ENCODE results near the gene CRP.
"Not testable (repeated sequence)": the region's sequence is repeated elsewhere in the genome, so short reads cannot be mapped to it uniquely, and the experiment has no call there.

Gene CRP, protein sequence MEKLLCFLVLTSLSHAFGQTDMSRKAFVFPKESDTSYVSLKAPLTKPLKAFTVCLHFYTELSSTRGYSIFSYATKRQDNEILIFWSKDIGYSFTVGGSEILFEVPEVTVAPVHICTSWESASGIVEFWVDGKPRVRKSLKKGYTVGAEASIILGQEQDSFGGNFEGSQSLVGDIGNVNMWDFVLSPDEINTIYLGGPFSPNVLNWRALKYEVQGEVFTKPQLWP

DNA sequence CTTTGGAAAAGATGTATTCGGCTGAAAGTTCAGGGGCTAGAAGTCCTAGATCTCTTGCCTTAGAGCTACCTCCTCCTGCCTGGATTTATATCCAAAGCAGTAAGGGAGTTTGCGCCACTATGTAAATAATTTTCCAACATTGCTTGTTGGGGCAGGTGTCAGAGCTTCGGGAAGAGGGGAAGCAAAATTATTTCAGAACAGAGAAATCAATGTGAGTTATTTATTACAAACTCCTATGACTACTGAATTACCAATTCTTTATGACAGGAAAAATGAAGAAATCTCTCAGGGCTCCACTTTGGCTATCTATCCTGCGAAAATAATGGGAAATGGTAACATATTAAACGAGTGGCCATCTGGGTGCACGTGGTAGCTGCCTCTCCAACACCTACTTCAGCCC is at the start of gene CRP:
Gene CRP (minus strand): TSS at position 61 of the 400 bp plus-strand sequence. CDS start 104 bp downstream, outside the sequence.
- DNase-seq (ENCODE audit: low read depth in 2 of 3, low spot score in 2 of 3) = no peak

DNA sequence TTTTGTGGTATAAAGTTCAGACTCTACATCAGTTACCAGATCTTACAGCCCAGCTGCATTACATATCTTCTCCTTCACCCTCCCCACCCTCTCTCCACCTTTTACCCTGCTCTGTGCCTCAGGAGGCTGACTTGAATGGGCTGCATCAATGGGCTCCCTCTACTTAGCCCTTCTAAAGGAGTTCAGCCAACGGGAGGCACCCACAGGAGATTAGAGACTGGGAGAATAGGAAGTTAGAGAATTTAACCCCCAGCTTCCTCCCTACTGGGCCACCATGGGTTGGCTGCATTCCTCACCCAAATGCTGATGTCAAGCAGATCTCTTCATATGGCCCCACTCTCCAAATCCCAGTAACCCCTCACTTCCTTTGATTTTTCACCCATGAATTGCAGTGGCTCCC is 49.3 kb upstream of the CRP start:
- no peak for DNase-seq (ENCODE audit: low read depth in 2 of 3, low spot score in 2 of 3)

DNA sequence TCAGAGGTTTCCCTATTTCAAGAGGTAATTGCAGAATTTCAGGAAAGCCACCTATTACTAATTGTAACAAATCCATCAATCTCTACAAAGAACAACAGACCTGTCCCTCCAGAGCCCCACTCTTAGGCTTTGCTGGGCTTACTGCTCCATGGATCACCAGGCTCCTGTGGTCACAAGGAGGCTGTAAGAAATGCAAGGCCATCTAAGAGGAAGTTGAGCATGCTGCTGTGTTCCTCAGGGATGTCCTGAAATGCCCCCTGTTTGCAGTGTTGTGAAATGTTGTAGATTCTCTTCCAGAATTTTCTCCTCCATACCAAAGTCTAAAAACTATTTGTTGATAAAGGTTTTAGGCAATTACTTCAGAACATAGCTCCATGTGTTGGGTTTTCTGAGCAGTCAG is 42.0 kb upstream of the CRP start:
- no peak for DNase-seq (ENCODE audit: low read depth in 2 of 3, low spot score in 2 of 3)

DNA sequence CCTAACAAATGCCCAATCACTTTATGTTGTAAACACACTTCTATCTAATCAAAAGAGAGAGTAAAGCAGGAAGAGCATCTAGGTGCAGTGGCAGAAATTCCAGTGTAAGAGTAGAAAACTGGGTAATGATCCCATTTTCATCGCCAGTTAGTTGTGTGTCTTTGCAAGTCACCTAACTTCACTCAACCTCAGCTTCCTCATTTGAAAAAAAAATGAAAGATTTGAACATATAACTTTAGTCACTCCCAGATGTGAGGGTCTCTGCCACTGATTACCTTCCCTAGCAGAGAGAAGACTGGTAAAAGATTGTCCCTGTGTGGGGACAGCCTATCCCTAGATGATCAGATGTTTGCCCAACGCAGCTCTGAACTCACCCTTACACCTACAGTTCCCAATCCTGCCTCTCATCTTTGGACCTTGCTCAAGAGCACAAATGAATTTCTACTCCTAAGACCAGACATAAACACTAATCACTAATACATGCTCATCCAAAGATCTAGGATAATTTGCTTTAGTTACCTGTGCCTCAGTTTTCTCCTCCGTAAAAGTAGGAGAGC is 41.1 kb upstream of the CRP start:
- no peak for DNase-seq (ENCODE audit: low read depth in 2 of 3, low spot score in 2 of 3)

DNA sequence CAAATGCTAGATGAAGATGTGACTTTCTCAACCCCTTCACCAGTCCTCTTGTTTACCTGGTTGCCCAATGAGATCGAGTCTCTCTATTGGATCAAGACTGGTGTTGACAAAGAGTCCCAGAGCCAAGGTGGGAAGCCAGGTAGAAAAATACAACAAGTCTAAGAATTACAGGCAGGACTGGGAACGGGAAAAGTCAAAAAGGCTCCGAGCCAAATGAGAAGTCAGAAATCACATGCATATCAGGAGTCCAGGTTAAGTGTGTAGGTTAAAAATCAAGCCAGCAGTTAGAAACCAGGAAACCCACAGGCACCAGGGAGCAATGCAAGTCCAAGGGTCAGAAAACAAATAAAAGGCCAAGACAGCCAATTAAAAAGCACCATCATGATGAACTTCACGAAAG is 39.0 kb upstream of the CRP start:
- no peak for DNase-seq (ENCODE audit: low read depth in 2 of 3, low spot score in 2 of 3)

DNA sequence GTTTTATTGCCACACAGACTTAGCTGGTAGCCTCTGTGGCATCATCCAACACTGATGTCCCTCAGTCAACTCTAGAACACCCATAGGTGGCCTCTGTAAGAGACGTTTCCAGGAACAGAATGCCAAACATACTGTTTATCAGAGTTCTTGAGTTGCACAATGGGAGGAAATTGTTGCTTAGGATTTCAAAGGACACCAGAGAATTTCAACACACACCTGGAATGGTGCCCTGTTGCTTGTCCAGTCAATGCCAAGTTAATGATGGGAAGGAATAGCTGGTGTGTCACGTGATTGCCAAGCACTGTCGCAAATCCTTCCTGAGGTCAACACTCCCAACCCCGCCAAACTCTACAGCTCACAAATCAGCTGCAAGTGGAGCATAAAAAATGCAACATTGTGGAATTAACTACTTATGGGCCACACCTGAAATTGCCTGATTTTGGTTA is 37.8 kb upstream of the CRP start:
- no peak for DNase-seq (ENCODE audit: low read depth in 2 of 3, low spot score in 2 of 3)

DNA sequence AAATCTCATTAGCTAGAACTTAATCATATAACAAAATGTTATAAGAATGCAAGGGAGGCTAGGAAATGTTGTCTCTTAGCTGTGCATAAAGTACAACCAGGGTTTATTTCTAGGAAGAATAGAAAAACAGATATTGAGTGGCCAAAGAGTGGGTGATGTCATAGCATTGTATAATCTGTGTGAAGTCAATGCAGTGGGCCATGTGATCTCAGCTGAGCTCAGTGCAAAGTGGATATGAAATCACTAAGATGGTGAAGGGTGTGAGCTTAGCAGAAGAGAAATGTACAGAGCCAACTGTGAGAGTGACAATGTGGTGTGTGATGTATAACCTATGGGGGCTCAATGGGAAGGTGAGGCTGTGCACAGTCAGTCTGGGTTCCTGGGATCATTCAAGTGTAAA is 36.6 kb upstream of the CRP start:
- DNase-seq (ENCODE audit: low read depth in 2 of 3, low spot score in 2 of 3) = no peak

DNA sequence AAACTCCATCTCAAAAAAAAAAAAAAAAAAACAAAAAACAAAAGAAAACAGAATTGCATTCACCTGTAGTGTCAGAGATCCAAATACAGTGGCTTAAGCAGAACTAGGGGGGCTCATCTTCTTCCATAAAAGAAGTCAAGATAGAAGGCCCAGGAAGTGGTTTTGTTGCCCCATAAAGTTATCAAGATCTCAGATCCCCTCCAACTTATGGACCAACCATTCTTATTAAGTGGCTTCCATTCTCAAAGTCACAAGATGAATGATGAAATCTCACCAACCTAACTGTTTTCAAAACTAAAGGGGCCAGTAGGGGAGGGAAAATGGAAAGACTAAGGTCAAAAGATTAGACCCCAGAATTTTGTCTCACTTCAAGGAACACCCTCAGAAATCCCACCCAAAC is 36.2 kb upstream of the CRP start:
- DNase-seq (ENCODE audit: low read depth in 2 of 3, low spot score in 2 of 3) = no peak

DNA sequence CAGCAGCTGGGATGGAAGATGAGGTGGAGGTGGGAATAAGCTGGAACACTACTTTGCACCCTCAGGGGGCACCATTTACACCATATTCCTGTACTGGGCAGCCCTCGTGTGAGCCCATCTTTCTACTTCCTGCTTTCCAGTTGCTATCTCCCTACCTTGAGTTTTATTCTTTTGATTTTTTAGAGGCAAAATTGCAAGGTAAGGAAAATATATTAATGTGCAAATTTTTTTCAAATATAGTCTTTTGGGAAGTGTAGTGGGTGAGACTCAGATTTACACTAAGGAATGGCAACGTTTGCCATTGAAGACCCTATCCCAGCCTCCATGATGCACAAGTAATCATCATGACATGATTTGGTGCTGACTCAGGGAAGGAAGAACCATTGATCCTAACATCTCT is 35.2 kb upstream of the CRP start:
- no peak for DNase-seq (ENCODE audit: low read depth in 2 of 3, low spot score in 2 of 3)

DNA sequence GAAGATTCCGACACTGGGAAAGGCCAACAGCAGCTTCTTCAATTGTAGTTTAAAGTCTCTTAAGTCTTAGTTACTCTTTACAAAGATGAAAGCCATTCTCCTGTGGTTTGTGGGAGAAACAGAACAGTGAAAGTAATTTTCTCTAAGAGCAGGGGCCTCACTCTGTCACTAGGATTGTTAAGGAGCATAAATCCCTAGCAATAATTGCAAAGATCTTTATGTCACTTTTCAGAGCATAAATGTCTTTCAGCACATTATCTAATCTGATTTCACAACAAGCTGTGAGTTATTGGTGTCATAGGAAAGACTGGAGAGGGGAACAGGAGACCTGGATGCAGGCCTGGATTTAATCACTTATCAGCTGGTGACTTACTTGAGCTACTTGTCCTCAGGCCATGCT is 34.0 kb upstream of the CRP start:
- no peak for DNase-seq (ENCODE audit: low read depth in 2 of 3, low spot score in 2 of 3)

DNA sequence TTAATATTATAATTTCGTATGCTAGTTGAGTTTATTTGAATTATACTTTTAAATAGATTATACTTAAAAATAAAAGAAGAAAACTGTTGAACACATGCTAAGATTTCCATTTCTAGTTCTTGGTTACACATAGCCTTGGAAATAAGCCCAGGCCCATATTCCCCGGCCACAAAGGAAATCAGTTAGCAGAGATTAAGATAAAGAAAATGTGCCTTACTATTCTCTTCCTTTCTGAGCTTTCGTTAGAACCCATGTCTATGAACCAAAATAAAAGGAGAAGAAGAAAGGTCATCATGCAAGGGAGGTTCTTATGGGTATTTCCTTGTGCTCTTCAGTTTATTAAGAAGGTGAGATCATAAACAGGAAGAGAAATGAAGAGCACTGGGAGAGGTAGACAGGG is 32.3 kb upstream of the CRP start:
- DNase-seq (ENCODE audit: low read depth in 2 of 3, low spot score in 2 of 3) = no peak

DNA sequence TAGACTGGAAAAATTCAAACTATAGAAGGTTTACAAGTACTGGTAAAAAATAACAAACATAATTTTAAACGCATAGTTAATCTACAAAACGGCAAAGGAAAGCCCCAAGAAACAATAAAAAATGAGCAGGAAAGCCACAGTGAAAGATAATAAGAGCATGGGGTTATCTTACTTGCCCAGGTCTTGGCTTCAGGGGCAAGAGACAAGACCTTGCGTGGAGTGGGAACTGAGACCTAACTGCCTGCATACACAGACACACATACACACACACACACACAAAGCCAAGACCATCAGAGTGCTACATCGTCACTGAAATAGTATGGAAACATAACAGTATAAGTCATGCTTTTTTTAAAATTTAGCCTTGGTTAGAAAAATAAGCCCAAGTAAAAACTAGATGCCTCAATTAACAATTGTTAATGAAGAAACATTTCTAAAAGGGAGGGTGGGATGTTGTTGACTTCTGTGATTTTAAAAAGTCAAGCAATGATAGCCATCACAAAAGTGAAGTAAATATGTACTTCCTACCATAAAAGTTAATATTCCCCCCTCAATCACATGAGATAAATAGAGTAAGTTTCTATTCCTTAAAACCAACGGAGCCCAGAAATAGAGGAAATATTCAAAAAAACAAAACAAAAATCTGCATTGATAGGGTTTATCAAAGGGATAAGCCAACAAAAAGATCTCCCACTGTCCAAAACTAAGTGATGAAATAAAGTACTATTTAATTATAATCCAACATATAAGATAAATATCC is 29.4 kb upstream of the CRP start:
- DNase-seq (ENCODE audit: low read depth in 2 of 3, low spot score in 2 of 3) = no peak

DNA sequence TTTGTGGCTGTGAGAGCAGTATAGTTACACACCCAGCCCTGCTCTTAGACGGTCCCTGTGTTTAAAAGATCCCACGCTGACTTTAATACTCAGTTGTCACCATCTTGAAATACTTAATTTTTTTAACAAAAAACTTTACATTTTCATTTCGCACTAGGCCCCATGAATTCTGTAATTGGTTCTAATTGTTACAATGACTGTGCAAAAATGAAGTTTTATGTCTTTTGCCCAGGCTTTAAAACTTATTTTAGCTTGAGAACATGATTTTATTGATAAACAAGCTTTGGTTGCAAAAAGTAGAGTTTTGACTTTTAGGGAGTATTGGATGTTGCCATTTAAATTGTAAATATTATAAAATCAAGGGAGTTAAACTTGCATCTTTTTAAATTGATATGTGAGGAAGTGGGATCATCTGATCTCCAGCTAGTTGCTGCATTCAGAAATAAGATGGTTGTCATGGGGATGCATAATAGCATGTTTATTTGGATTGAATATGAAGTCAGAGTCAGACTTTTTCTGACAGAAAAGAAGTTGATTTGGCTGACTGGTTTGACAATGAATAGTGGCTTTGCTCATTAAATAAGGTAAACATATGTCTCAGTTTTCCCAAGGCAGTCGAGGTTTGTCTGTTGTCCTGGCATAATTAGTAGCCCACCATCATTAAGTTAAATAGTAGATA is 23.0 kb upstream of the CRP start:
- no peak for DNase-seq (ENCODE audit: low read depth in 2 of 3, low spot score in 2 of 3)

DNA sequence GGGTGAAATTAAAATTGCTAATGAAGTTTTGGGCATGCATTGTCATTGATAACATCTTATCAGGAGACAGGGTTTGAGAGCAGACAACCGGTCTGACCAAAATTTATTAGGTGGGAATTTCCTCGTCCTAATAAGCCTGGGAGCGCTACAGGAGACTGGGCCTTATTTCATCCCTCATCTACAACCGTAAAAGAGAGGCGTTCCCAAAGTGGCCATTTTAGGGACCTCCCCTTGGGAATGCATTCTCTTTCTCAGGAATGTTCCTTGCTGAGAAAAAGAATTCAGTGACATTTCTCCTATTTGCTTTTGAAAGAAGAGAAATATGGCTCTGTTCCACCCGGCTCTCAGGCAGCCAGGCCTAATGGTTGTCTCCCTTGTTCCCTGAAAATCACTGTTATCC is 8.8 kb upstream of the CRP start:
- DNase-seq (ENCODE audit: low read depth in 2 of 3, low spot score in 2 of 3) = not testable (repeated sequence)

DNA sequence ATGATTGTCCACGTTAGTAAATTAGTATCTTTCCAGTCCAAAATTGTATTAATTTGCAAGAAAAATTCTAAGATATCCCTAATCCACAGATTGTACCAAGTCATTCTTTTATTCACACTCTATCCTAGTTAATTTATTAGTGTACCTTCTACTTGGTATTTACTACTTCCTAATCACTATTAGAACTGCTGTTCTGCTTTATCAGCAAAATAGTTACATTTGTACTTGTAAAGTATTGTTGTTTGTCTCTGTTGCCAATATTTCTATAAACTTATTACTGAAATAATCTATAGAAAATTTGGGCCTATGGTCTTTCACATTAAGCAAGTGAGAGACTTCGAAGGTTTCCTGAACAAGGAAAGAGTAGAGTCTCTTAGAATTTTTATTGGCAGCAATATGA is 5.6 kb upstream of the CRP start:
- no peak for DNase-seq (ENCODE audit: low read depth in 2 of 3, low spot score in 2 of 3)

DNA sequence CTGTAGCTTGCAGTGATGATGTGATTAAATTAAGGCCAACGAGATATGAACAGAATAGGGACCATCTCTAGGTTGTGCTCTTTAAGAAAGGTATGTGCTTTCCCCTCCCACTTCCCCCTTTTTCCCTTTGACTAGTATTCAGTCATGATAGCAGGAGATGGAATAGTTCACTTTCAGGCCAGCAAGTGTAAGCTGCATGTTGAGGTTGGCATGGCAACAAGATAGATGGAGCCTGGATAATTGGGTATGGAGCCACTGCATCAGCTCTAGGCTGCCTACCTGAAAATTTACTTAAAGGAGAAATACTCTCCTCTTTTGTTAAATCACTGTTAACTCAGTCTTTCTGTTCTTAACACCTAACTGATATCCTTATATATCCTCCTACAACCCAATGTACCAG is 1.5 kb upstream of the CRP start:
- DNase-seq (ENCODE audit: low read depth in 2 of 3, low spot score in 2 of 3) = no peak

DNA sequence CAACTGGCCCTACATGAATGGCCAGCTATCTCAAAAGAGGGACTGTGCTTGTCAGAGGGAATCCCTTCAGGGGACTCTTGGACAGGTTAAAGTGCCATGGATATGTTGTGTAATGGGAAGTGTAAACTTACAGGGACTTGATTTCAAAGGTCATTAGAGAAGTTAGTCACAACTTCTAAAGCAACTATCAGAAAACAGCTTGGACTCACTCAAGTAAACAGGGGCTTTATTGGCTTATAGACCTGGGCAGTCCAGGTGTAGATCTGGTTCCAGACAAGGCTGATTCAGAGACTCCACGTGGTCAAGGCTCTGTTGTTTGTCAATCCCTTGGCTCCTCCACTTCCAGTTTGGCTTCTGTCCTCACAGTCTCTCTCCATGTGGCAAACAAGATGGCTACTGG is 2.3 kb downstream of the CRP start:
- DNase-seq (ENCODE audit: low read depth in 2 of 3, low spot score in 2 of 3) = no peak

DNA sequence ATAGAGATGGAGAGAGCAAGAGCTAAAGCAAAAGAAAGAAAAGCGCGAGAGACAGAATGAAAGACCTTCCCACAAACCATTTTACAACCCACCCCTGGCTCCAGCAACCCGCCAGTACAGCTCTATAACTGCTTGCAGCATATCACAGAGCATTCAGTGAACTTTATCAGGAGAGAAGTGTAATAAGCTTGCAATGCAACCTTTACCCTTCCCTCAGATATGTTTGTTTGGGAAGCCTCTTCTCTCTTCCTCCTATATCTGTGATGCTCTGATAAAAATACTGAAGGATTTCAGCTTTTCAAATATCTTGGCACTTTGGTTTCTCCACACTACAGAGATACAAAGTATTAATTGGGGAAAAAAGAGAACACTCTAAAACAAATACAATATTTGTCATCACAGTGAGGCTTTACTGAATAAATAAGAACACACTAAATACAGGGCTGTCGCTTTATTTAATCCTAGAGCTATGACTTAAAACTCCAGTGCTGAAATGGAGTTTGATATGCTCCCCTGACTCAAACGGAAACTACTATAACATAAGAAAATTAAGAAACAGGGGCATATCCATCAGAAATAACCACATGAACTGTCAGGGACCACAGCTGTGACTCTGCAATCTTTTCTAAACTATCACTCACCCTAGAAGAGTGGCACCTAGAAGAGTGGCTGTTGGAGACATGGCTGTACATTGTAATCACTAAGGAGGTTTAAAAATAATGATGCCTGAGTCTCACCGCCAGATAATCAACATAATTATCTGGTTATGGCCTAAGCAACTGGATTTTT is 6.7 kb downstream of the CRP start:
- DNase-seq (ENCODE audit: low read depth in 2 of 3, low spot score in 2 of 3) = no peak

DNA sequence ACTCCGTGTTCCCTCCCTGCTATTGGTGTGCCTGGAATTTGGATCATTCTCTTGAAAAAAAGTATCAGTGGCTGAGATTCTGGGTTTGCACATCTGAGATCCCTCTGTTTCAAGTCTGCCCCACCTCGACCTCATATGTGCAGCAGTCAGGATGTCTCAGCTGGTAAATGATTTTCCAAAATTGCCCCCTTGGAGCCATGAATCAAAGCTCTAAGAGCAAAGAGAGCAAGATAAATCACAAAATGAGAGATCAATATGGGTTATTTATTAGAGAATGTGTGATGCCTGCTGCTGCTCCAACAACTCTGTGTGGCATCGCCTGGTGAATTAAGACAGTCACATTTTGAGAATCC is 8.5 kb downstream of the CRP start:
- DNase-seq (ENCODE audit: low read depth in 2 of 3, low spot score in 2 of 3) = no peak

DNA sequence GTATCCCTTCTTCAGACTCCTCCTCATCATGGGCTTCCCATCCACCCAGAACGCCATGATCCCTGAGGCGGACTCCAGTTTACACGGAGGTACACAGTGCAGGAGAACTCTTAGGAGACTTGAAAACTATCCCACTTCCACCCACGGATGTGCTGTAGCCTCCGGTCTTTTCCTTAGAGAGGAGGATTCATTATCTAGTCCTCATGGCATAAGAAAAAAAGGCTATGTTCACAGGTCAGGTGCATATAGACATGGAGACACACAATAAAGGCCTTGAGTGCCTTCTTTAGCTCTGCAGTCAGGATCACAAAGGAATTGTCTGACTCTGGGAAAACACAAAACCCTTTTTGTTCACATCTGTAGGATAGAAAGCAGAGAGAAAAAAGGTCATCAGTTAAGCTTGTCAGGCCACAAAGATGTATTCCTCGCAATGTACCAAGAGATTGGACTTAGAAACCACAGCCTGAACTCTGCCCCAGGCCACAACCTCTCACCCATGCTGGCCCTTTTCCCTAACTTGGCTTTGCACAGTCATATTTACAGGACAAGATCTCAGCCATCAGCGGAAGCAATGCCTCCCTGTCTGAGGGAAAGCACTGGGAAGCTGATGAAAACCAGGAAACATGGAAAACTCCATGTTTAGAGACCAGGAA is 9.0 kb downstream of the CRP start:
- DNase-seq (ENCODE audit: low read depth in 2 of 3, low spot score in 2 of 3) = no peak

DNA sequence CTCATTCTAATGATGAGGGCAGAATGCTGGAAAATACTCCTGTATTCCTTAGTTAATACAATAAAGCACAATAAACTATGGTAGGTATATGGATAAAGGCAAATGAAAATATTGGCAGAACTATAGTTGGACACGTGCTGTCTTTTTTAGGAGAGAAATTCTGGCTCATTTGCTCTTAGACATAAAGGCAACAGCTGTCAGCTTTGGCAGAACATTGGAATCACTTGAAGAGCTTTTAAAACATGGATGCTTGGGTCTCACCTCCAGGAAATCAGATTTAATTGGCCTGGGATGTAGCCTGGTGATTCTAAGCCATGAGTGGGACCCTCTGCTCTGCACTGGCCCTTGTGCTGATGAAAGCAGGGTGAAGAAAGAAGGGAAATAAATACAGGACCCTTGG is 9.9 kb downstream of the CRP start:
- DNase-seq (ENCODE audit: low read depth in 2 of 3, low spot score in 2 of 3) = no peak
